ENCODE measurements around the gene LLCFC1.

- TF ChIP-seq CTCF (IDR thresholded peaks at IDR 0.05) (no peak), POLR2AphosphoS5 (IDR thresholded peaks at IDR 0.05) (no peak), EP300 (IDR thresholded peaks at IDR 0.05) (no peak), POLR2A (IDR thresholded peaks at IDR 0.05; ENCODE audit: low read depth) (no peak)
Measured at GRCh38 chr7:142956951-142957623, 17.8 kb downstream of the LLCFC1 start.

Measured in esophagus muscularis mucosa (tissue), 4 donors.